Measurements from ENCODE around the gene SNX12.

The SNX12 gene

GRCh38 chrX:71099736-71100135 lies 31.6 kb upstream of the SNX12 start:
- no peak for ATAC-seq (replicated peaks)
- peaks cover 0 to 2% of the 10 kb centered on the region in 2 donors for H3K36me3 Mint-ChIP-seq
- H3K4me3 Mint-ChIP-seq, result no peak overlapping the region
- H3K4me1 Mint-ChIP-seq, result peaks cover 28 to 41% of the 10 kb centered on the region in 2 donors
- no peak for DNase-seq
- H3K9me3 Mint-ChIP-seq, result no peaks in the 10 kb centered on the region
- H3K27ac Mint-ChIP-seq, result no peak overlapping the region
- H3K27me3 Mint-ChIP-seq, result peaks cover 0 to 4% of the 10 kb centered on the region in 2 donors

- Mint-ChIP-seq H3K4me3 (no peak overlapping the region), H3K27ac (no peak overlapping the region), H3K36me3 (peaks cover 0 to 2% of the 10 kb centered on the region in 2 donors)
These were observed 30.9 kb upstream of the SNX12 start for GRCh38 chrX:71098951-71099506.

GRCh38 chrX:71098302-71098701 lies 30.2 kb upstream of the SNX12 start:
- Mint-ChIP-seq H3K4me1 (peaks cover 17 to 28% of the 10 kb centered on the region in 2 donors), H3K27ac (no peak overlapping the region), H3K36me3 (no peaks in the 10 kb centered on the region), H3K9me3 (no peaks in the 10 kb centered on the region), H3K4me3 (no peak overlapping the region), H3K27me3 (peaks cover 0 to 10% of the 10 kb centered on the region in 2 donors)
- DNase-seq, result peak; percentile 36
- peak; percentile 50 to 57 for ATAC-seq (replicated peaks)

More at GRCh38 chrX:71098951-71099506, 30.9 kb upstream of the SNX12 start:
- no peak for DNase-seq
- peaks cover 0 to 9% of the 10 kb centered on the region in 2 donors for H3K27me3 Mint-ChIP-seq
- no peak for ATAC-seq (replicated peaks)
- peaks cover 21 to 35% of the 10 kb centered on the region in 2 donors for H3K4me1 Mint-ChIP-seq
- no peaks in the 10 kb centered on the region for H3K9me3 Mint-ChIP-seq

GRCh38 chrX:71096760-71097032 lies 28.6 kb upstream of the SNX12 start:
- peaks cover 12 to 20% of the 10 kb centered on the region in 2 donors for H3K4me1 Mint-ChIP-seq
- H3K4me3 Mint-ChIP-seq, result peak overlapping the region; percentile 87 to 97
- H3K27me3 Mint-ChIP-seq, result peaks cover 0 to 10% of the 10 kb centered on the region in 2 donors
- H3K27ac Mint-ChIP-seq, result no peak overlapping the region
- no peak for ATAC-seq (replicated peaks)
- no peak for DNase-seq
- no peaks in the 10 kb centered on the region for H3K9me3 Mint-ChIP-seq
- no peaks in the 10 kb centered on the region for H3K36me3 Mint-ChIP-seq

- Mint-ChIP-seq H3K36me3 (no peaks in the 10 kb centered on the region), H3K9me3 (no peaks in the 10 kb centered on the region), H3K4me1 (peaks cover 12 to 20% of the 10 kb centered on the region in 2 donors), H3K4me3 (peak overlapping the region; percentile 87 to 97), H3K27me3 (peaks cover 0 to 10% of the 10 kb centered on the region in 2 donors), H3K27ac (peak overlapping the region; percentile 96)
- DNase-seq (no peak), ATAC-seq (replicated peaks) (peak; percentile 41 to 46)
These were observed 28.0 kb upstream of the SNX12 start for GRCh38 chrX:71095981-71096759.

- Mint-ChIP-seq H3K4me1 (peaks cover 12 to 20% of the 10 kb centered on the region in 2 donors), H3K36me3 (no peaks in the 10 kb centered on the region), H3K9me3 (no peaks in the 10 kb centered on the region), H3K27ac (peak within 1 kb of the TSS; percentile 96), H3K4me3 (peak within 1 kb of the TSS; percentile 87 to 97), H3K27me3 (peaks cover 0 to 10% of the 10 kb centered on the region in 2 donors)
- DNase-seq (peak; percentile 84), ATAC-seq (replicated peaks) (peak; percentile 93 to 94)
These were observed 27.4 kb upstream of the SNX12 start, which contains the start of gene FOXO4 for GRCh38 chrX:71095555-71095980. Gene FOXO4 (plus strand): TSS chrX:71095851. CDS start chrX:71096529, 678 bp downstream.

GRCh38 chrX:71095033-71095432 lies 26.9 kb upstream of the SNX12 start:
- peak overlapping the region; percentile 87 to 97 for H3K4me3 Mint-ChIP-seq
- DNase-seq (no peak), ATAC-seq (replicated peaks) (no peak)
- peaks cover 12 to 20% of the 10 kb centered on the region in 2 donors for H3K4me1 Mint-ChIP-seq
- H3K9me3 Mint-ChIP-seq, result no peaks in the 10 kb centered on the region
- peak overlapping the region; percentile 33 for H3K27ac Mint-ChIP-seq
- no peaks in the 10 kb centered on the region for H3K36me3 Mint-ChIP-seq
- H3K27me3 Mint-ChIP-seq, result peaks cover 0 to 10% of the 10 kb centered on the region in 2 donors

GRCh38 chrX:71091263-71091662 lies 23.1 kb upstream of the SNX12 start:
- Mint-ChIP-seq H3K4me1 (peaks cover 5 to 6% of the 10 kb centered on the region in 2 donors), H3K4me3 (no peak overlapping the region), H3K27ac (no peak overlapping the region), H3K36me3 (no peaks in the 10 kb centered on the region), H3K9me3 (no peaks in the 10 kb centered on the region), H3K27me3 (peaks cover 0 to 10% of the 10 kb centered on the region in 2 donors)
- ATAC-seq (replicated peaks) (no peak), DNase-seq (no peak)

- ATAC-seq (replicated peaks), result no peak
- no peaks in the 10 kb centered on the region for H3K9me3 Mint-ChIP-seq
These were observed 17.8 kb upstream of the SNX12 start for GRCh38 chrX:71085900-71086299.

GRCh38 chrX:71082822-71083221 lies 14.7 kb upstream of the SNX12 start:
- Mint-ChIP-seq H3K4me1 (no peaks in the 10 kb centered on the region), H3K27ac (no peak overlapping the region), H3K4me3 (no peak overlapping the region), H3K36me3 (peaks cover 0 to 2% of the 10 kb centered on the region in 2 donors), H3K27me3 (no peaks in the 10 kb centered on the region), H3K9me3 (no peaks in the 10 kb centered on the region)
- ATAC-seq (replicated peaks) (no peak), DNase-seq (no peak)

More at GRCh38 chrX:71085900-71086299, 17.8 kb upstream of the SNX12 start:
- Mint-ChIP-seq H3K36me3 (no peaks in the 10 kb centered on the region), H3K27me3 (no peaks in the 10 kb centered on the region), H3K4me1 (no peaks in the 10 kb centered on the region), H3K27ac (no peak overlapping the region), H3K4me3 (no peak overlapping the region)
- no peak for DNase-seq

GRCh38 chrX:71082124-71082647 lies 14.1 kb upstream of the SNX12 start:
- no peak overlapping the region for H3K4me3 Mint-ChIP-seq
- no peaks in the 10 kb centered on the region for H3K27me3 Mint-ChIP-seq
- no peak for DNase-seq
- ATAC-seq (replicated peaks), result no peak
- no peak overlapping the region for H3K27ac Mint-ChIP-seq
- no peaks in the 10 kb centered on the region for H3K4me1 Mint-ChIP-seq
- peaks cover 0 to 2% of the 10 kb centered on the region in 2 donors for H3K36me3 Mint-ChIP-seq
- no peaks in the 10 kb centered on the region for H3K9me3 Mint-ChIP-seq

- H3K9me3 Mint-ChIP-seq, result no peaks in the 10 kb centered on the region
- ATAC-seq (replicated peaks), result no peak
- DNase-seq, result no peak
- no peak overlapping the region for H3K4me3 Mint-ChIP-seq
- H3K4me1 Mint-ChIP-seq, result no peaks in the 10 kb centered on the region
- H3K36me3 Mint-ChIP-seq, result peaks cover 0 to 2% of the 10 kb centered on the region in 2 donors
- H3K27ac Mint-ChIP-seq, result no peak overlapping the region
- H3K27me3 Mint-ChIP-seq, result no peaks in the 10 kb centered on the region
These were observed 13.4 kb upstream of the SNX12 start for GRCh38 chrX:71081330-71082123.

GRCh38 chrX:71070531-71070930 lies 2.4 kb upstream of the SNX12 start:
- H3K4me3 Mint-ChIP-seq, result no peak overlapping the region
- DNase-seq (no peak), ATAC-seq (replicated peaks) (no peak)
- H3K9me3 Mint-ChIP-seq, result no peaks in the 10 kb centered on the region
- no peak overlapping the region for H3K27ac Mint-ChIP-seq
- peaks cover 13% of the 10 kb centered on the region in 2 donors for H3K27me3 Mint-ChIP-seq
- peaks cover 5 to 10% of the 10 kb centered on the region in 2 donors for H3K4me1 Mint-ChIP-seq
- H3K36me3 Mint-ChIP-seq, result peaks cover 0 to 1% of the 10 kb centered on the region in 2 donors

- no peak for ATAC-seq (replicated peaks)
- Mint-ChIP-seq H3K27ac (peak overlapping the region; percentile 89), H3K4me1 (peaks cover 7 to 18% of the 10 kb centered on the region in 2 donors), H3K27me3 (peaks cover 6 to 8% of the 10 kb centered on the region in 2 donors), H3K4me3 (peak overlapping the region; percentile 93 to 99), H3K36me3 (peaks cover 5 to 8% of the 10 kb centered on the region in 2 donors), H3K9me3 (no peaks in the 10 kb centered on the region)
- no peak for DNase-seq
These were observed 456 bp downstream of the SNX12 start for GRCh38 chrX:71067712-71068043.

All from stimulated activated naive B cell treated with anti-CD40 and anti-IgM and Interleukin-4, amounts not matched to agents 10 μg/mL and 1 μg/mL and 100 μg/mL, for 72 hours (primary cell).